Fibroblast of villous mesenchyme (primary cell): ENCODE results near the gene RLF. TPM values are rescaled to one million over a fixed set of nuclear protein-coding genes. Genes with fewer than 3 reads are reported as not detected.

ENCODE experiments used
- DNase-seq: peaks from one replicate; pipeline ENCODE4 v3.0.0-alpha.2; 2010; ENCODE audit warnings: low read depth
- H3K4me3 ChIP-seq: 2 replicates; pipeline ENCODE4 v1.5.1; 2011; ENCODE audit warnings: low read depth, mild to moderate bottlenecking, low read length
- small RNA-seq: library from RNA; depleted of rRNA; stranded (forward); fragments of <200 nt; gene quantifications from one replicate; pipeline ENCODE3, GENCODE V24; 2012
- total RNA-seq: library from RNA; depleted of rRNA; stranded (reverse); fragments of >200 nt; gene quantifications from 2 replicates; pipeline ENCODE4 v1.2.3, GENCODE V29; 2012
- TF ChIP-seq, protein P1 (sequence below): IDR thresholded peaks from 2 replicates; pipeline ENCODE4 v1.5.1; 2012; ENCODE audit warnings: low read depth, mild to moderate bottlenecking, low read length; ENCODE audit not compliant: insufficient read depth

RLF gene
- total RNA-seq, 1 donor = 26.3 TPM

DNA sequence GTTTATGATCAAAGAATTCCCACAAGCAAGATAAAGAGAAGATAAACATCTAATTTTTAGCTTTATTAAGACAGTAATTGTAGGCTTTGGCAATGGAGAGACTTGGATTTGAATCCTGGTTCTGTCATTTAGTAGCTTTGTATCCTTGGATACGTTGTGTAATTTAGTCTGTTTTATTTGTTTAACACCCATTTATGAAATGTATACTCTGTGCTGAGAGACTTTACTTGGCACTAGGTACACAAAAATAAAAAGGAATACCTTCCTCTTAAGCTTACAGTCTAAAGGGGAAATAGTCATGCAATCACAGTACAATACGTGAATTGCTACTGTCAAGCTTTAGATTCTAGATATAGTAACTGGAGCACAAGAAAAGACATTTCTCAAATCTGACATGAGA, 120.7 kb downstream of the RLF start:
- TF ChIP-seq, protein P1, sequence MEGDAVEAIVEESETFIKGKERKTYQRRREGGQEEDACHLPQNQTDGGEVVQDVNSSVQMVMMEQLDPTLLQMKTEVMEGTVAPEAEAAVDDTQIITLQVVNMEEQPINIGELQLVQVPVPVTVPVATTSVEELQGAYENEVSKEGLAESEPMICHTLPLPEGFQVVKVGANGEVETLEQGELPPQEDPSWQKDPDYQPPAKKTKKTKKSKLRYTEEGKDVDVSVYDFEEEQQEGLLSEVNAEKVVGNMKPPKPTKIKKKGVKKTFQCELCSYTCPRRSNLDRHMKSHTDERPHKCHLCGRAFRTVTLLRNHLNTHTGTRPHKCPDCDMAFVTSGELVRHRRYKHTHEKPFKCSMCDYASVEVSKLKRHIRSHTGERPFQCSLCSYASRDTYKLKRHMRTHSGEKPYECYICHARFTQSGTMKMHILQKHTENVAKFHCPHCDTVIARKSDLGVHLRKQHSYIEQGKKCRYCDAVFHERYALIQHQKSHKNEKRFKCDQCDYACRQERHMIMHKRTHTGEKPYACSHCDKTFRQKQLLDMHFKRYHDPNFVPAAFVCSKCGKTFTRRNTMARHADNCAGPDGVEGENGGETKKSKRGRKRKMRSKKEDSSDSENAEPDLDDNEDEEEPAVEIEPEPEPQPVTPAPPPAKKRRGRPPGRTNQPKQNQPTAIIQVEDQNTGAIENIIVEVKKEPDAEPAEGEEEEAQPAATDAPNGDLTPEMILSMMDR = no peak
- DNase-seq = no peak
- H3K4me3 ChIP-seq = no peak overlapping the region

Small RNA genes within 50 kb of the gene (small RNA-seq; reads per million reads assigned to genes)
- not detected for gene RNU6-1237P

Other genes starting within 250 kb of the RLF start
- gene MFSD2A, start 206.2 kb upstream of the RLF start, total RNA-seq = 2.6 and 6.0 TPM in 2 replicates
- gene CAP1, start 120.7 kb upstream of the RLF start, total RNA-seq = 541 and 671 TPM in 2 replicates
- gene PPT1, start 64.1 kb upstream of the RLF start, total RNA-seq = 38.3 and 70.8 TPM in 2 replicates
- not detected in 2 replicates for gene TMCO2, start 86.5 kb downstream of the RLF start, total RNA-seq
- 74.4 and 110 TPM in 2 replicates for gene ZMPSTE24, start 96.8 kb downstream of the RLF start, total RNA-seq
- gene COL9A2, start 155.9 kb downstream of the RLF start, total RNA-seq = 0.86 and 1.3 TPM in 2 replicates
- 15.8 and 19.4 TPM in 2 replicates for gene SMAP2, start 212.3 kb downstream of the RLF start, total RNA-seq